Nephron progenitor cell (in vitro differentiated cells): ENCODE data around the gene SOCS3.
"Not testable (repeated sequence)": the region's sequence is repeated elsewhere in the genome, so short reads cannot be mapped to it uniquely, and the experiment has no call there.

Experiments
- DNase-seq: peaks from one replicate; pipeline ENCODE4 v3.0.0; 2021
- H3K27ac Mint-ChIP-seq: 2 replicates; pipeline ENCODE4 v1.8.0; 2021; ENCODE audit warnings: mild to moderate bottlenecking, moderate library complexity, mixed read lengths
- H3K27me3 Mint-ChIP-seq: 2 replicates; pipeline ENCODE4 v1.8.0; 2021; ENCODE audit warnings: mild to moderate bottlenecking, low read depth, mixed read lengths; ENCODE audit not compliant: poor library complexity
- H3K36me3 Mint-ChIP-seq: 2 replicates; pipeline ENCODE4 v1.8.0; 2021; ENCODE audit warnings: low read depth, mixed read lengths
- H3K4me1 Mint-ChIP-seq: 2 replicates; pipeline ENCODE4 v1.8.0; 2021; ENCODE audit warnings: mixed read lengths
- H3K4me3 Mint-ChIP-seq: 2 replicates; pipeline ENCODE4 v1.8.0; 2021; ENCODE audit warnings: mild to moderate bottlenecking, moderate library complexity, mixed read lengths
- H3K9me3 Mint-ChIP-seq: 2 replicates; pipeline ENCODE4 v1.8.0; 2021; ENCODE audit warnings: mild to moderate bottlenecking, moderate library complexity, mixed read lengths
- CTCF ChIP-seq: fragments of 200-600 bp; sonication (generic); IDR thresholded peaks from 2 replicates; pipeline ENCODE4 v1.5.0; 2021; ENCODE audit warnings: antibody characterized with exemption

The SOCS3 gene

GRCh38 chr17:78314683-78315354 lies 45.1 kb downstream of the SOCS3 start:
- Mint-ChIP-seq H3K27me3 (peaks cover 34% of the 10 kb centered on the region), H3K4me3 (peak overlapping the region; percentile 38), H3K4me1 (peaks cover 51% of the 10 kb centered on the region), H3K9me3 (no peaks in the 10 kb centered on the region), H3K36me3 (no peaks in the 10 kb centered on the region), H3K27ac (no peak overlapping the region)
- no peak for TF ChIP-seq CTCF
- DNase-seq, result no peak

- Mint-ChIP-seq H3K4me3 (peak overlapping the region; percentile 76), H3K27me3 (peaks cover 34% of the 10 kb centered on the region), H3K27ac (no peak overlapping the region), H3K4me1 (peaks cover 50% of the 10 kb centered on the region), H3K9me3 (no peaks in the 10 kb centered on the region), H3K36me3 (no peaks in the 10 kb centered on the region)
- peak; percentile 63 for DNase-seq
- no peak for TF ChIP-seq CTCF
These were observed 45.9 kb downstream of the SOCS3 start for GRCh38 chr17:78313735-78314648.

- Mint-ChIP-seq H3K4me1 (peaks cover 23% of the 10 kb centered on the region), H3K27me3 (peaks cover 36% of the 10 kb centered on the region), H3K9me3 (peaks cover 12% of the 10 kb centered on the region)
- H3K27ac Mint-ChIP-seq, H3K36me3 Mint-ChIP-seq, DNase-seq, H3K4me3 Mint-ChIP-seq: not testable (repeated sequence)
These were observed 50.1 kb downstream of the SOCS3 start for GRCh38 chr17:78309659-78310255.

- H3K27ac Mint-ChIP-seq, result peak overlapping the region; percentile 74
- no peaks in the 10 kb centered on the region for H3K36me3 Mint-ChIP-seq
- no peak for DNase-seq
These were observed 51.8 kb downstream of the SOCS3 start for GRCh38 chr17:78307887-78308638.

GRCh38 chr17:78306913-78307312 lies 53.0 kb downstream of the SOCS3 start:
- Mint-ChIP-seq H3K27me3 (peaks cover 12% of the 10 kb centered on the region), H3K4me1 (peaks cover 25% of the 10 kb centered on the region), H3K4me3 (no peak overlapping the region), H3K36me3 (no peaks in the 10 kb centered on the region), H3K9me3 (peaks cover 12% of the 10 kb centered on the region), H3K27ac (no peak overlapping the region)
- no peak for DNase-seq
- TF ChIP-seq CTCF, result no peak

More at GRCh38 chr17:78307887-78308638, 51.8 kb downstream of the SOCS3 start:
- no peak for TF ChIP-seq CTCF
- peaks cover 12% of the 10 kb centered on the region for H3K9me3 Mint-ChIP-seq
- no peak overlapping the region for H3K4me3 Mint-ChIP-seq
- peaks cover 25% of the 10 kb centered on the region for H3K4me1 Mint-ChIP-seq
- peaks cover 24% of the 10 kb centered on the region for H3K27me3 Mint-ChIP-seq
